Activated CD4-positive, alpha-beta T cell treated with anti-CD3 and anti-CD28 coated beads, Interleukin-2, amount 10 ng/mL, durations not matched to agents 7 days and 5 days (primary cell): ENCODE data around the gene SERPINF2. TPM values are rescaled to one million over a fixed set of nuclear protein-coding genes. Genes with fewer than 3 reads are reported as not detected.

ENCODE experiments used
- CTCF ChIA-PET: fragments of 350-600 bp; sonication (Branson Sonifier 250); formaldehyde crosslinking; loops from one replicate; lab custom pipeline; 2021; ENCODE audit warnings: antibody characterized with exemption; lab: Charles Lee
- POLR2A ChIA-PET: fragments of 350-600 bp; sonication (Branson Sonifier 250); formaldehyde crosslinking; loops from one replicate; lab custom pipeline; 2021; ENCODE audit warnings: antibody characterized with exemption; lab: Charles Lee
- DNase-seq: peaks from one replicate; pipeline ENCODE4 v3.0.0-alpha.2; 2020
- H3K27ac Mint-ChIP-seq: one replicate; pipeline ENCODE4 v1.8.0; 2021; ENCODE audit warnings: mild to moderate bottlenecking, moderate library complexity, mixed read lengths
- H3K27me3 Mint-ChIP-seq: one replicate; pipeline ENCODE4 v1.8.0; 2021; ENCODE audit warnings: mixed read lengths
- H3K36me3 Mint-ChIP-seq: one replicate; pipeline ENCODE4 v1.8.0; 2021; ENCODE audit warnings: low read depth, mixed read lengths
- H3K4me1 Mint-ChIP-seq: one replicate; pipeline ENCODE4 v1.8.0; 2021; ENCODE audit warnings: mixed read lengths
- H3K4me3 Mint-ChIP-seq: one replicate; pipeline ENCODE4 v1.8.0; 2021; ENCODE audit warnings: mild to moderate bottlenecking, moderate library complexity, mixed read lengths
- H3K9me3 Mint-ChIP-seq: one replicate; pipeline ENCODE4 v1.8.0; 2021; ENCODE audit warnings: mixed read lengths
- total RNA-seq, 2 experiments: library from RNA; stranded (reverse); gene quantifications; one replicate each; pipeline ENCODE4 v1.2.3, GENCODE V29; 2021

SERPINF2 gene
- total RNA-seq, 2 experiments from 2014 or later, result 0.79 to 1.3 TPM

GRCh38 chr17:1776328-1776727 is 33.7 kb downstream of the SERPINF2 start:
- ChIA-PET CTCF (no interaction called here), POLR2A (no interaction called here)
- peak overlapping the region; percentile 57 for H3K27ac Mint-ChIP-seq
- H3K27me3 Mint-ChIP-seq, result no peaks in the 10 kb centered on the region
- no peak for DNase-seq
- no peak overlapping the region for H3K4me3 Mint-ChIP-seq
- no peaks in the 10 kb centered on the region for H3K9me3 Mint-ChIP-seq
- peaks cover 25% of the 10 kb centered on the region for H3K36me3 Mint-ChIP-seq
- peaks cover 9% of the 10 kb centered on the region for H3K4me1 Mint-ChIP-seq

DNA sequence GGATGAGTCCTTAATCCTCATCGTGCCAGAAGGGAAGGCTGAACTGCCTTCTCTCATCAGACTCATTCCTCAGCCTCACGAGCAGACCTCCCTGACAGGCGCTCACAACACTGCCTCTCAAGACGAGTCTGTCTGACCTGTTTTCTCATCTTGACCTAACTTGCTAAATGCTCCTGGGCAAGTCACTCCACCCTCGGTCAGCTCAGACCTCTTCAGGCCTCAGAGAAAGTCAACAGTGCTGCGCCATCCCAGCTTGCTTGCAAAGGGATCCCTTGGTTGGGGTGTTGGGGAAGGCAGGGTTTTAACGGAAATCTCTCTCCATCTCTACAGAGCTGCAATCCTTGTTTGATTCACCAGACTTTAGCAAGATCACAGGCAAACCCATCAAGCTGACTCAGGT is 34.2 kb downstream of the SERPINF2 start:
- POLR2A ChIA-PET, result no interaction called here

GRCh38 chr17:1779571-1780131 is 37.0 kb downstream of the SERPINF2 start:
- H3K4me3 Mint-ChIP-seq, result no peak overlapping the region
- ChIA-PET CTCF (interaction anchor here (0.5 kb wide), 1 partner anchor 1093 kb away, joined by 3 read pairs; no protein-coding TSS in a partner anchor), POLR2A (no interaction called here)
- H3K27ac Mint-ChIP-seq, result no peak overlapping the region
- peaks cover 25% of the 10 kb centered on the region for H3K4me1 Mint-ChIP-seq
- DNase-seq, result no peak
- peaks cover 51% of the 10 kb centered on the region for H3K36me3 Mint-ChIP-seq
- no peaks in the 10 kb centered on the region for H3K9me3 Mint-ChIP-seq
- H3K27me3 Mint-ChIP-seq, result no peaks in the 10 kb centered on the region

More for the DNA sequence above, 34.2 kb downstream of the SERPINF2 start:
- Mint-ChIP-seq H3K27me3 (no peaks in the 10 kb centered on the region), H3K4me3 (no peak overlapping the region), H3K27ac (peak overlapping the region; percentile 57), H3K36me3 (peaks cover 29% of the 10 kb centered on the region), H3K4me1 (peaks cover 6% of the 10 kb centered on the region), H3K9me3 (no peaks in the 10 kb centered on the region)
- DNase-seq, result no peak
- CTCF ChIA-PET, result interaction anchor here (0.6 to 1.0 kb wide), 3 partner anchors 54 to 240 kb away, joined by 3 to 4 read pairs (median 3); no protein-coding TSS in a partner anchor

GRCh38 chr17:1782171-1782567 is 39.5 kb downstream of the SERPINF2 start:
- ChIA-PET POLR2A (no interaction called here), CTCF (interaction anchor here (1.4 kb wide), 2 partner anchors 9 to 12 kb away, joined by 4 read pairs; no protein-coding TSS in a partner anchor)
- Mint-ChIP-seq H3K9me3 (no peaks in the 10 kb centered on the region), H3K4me1 (peaks cover 25% of the 10 kb centered on the region), H3K36me3 (peaks cover 54% of the 10 kb centered on the region), H3K27ac (peak overlapping the region; percentile 76), H3K27me3 (no peaks in the 10 kb centered on the region), H3K4me3 (no peak overlapping the region)
- no peak for DNase-seq

- POLR2A ChIA-PET, result no interaction called here
- H3K9me3 Mint-ChIP-seq, result no peaks in the 10 kb centered on the region
- H3K36me3 Mint-ChIP-seq, result peaks cover 52% of the 10 kb centered on the region
- H3K27ac Mint-ChIP-seq, result peak overlapping the region; percentile 61
- peaks cover 25% of the 10 kb centered on the region for H3K4me1 Mint-ChIP-seq
- CTCF ChIA-PET, result interaction anchor here (1.4 to 2.3 kb wide), 4 partner anchors 11 to 120 kb away, joined by 4 to 8 read pairs (median 6); no protein-coding TSS in a partner anchor
- H3K4me3 Mint-ChIP-seq, result no peak overlapping the region
- H3K27me3 Mint-ChIP-seq, result no peaks in the 10 kb centered on the region
- DNase-seq, result no peak
Measured at GRCh38 chr17:1783271-1783670, 40.6 kb downstream of the SERPINF2 start.

- Mint-ChIP-seq H3K36me3 (peaks cover 55% of the 10 kb centered on the region), H3K27ac (peak overlapping the region; percentile 61), H3K4me1 (peaks cover 25% of the 10 kb centered on the region), H3K9me3 (no peaks in the 10 kb centered on the region), H3K4me3 (no peak overlapping the region), H3K27me3 (no peaks in the 10 kb centered on the region)
- ChIA-PET CTCF (interaction anchor here (0.6 to 2.3 kb wide), 5 partner anchors 12 to 121 kb away, joined by 4 to 8 read pairs (median 5); no protein-coding TSS in a partner anchor), POLR2A (no interaction called here)
- peak; percentile 20 for DNase-seq
Measured at GRCh38 chr17:1783834-1784611, 41.4 kb downstream of the SERPINF2 start.

GRCh38 chr17:1785930-1786329 is 43.3 kb downstream of the SERPINF2 start:
- CTCF ChIA-PET, result interaction anchor here (0.6 kb wide), 2 partner anchors 101 to 932 kb away, joined by 3 to 4 read pairs; partner anchors contain the start of gene PRPF8
- Mint-ChIP-seq H3K9me3 (no peaks in the 10 kb centered on the region), H3K27me3 (no peaks in the 10 kb centered on the region), H3K4me1 (peaks cover 23% of the 10 kb centered on the region), H3K27ac (peak overlapping the region; percentile 10), H3K36me3 (peaks cover 47% of the 10 kb centered on the region), H3K4me3 (no peak overlapping the region)
- DNase-seq, result no peak
- POLR2A ChIA-PET, result no interaction called here

GRCh38 chr17:1786708-1787107 is 44.0 kb downstream of the SERPINF2 start:
- ChIA-PET CTCF (interaction anchor here (0.8 kb wide), 1 partner anchor 496 kb away, joined by 6 read pairs; no protein-coding TSS in a partner anchor), POLR2A (no interaction called here)
- H3K4me1 Mint-ChIP-seq, result peaks cover 25% of the 10 kb centered on the region
- H3K36me3 Mint-ChIP-seq, result peaks cover 44% of the 10 kb centered on the region
- no peak overlapping the region for H3K4me3 Mint-ChIP-seq
- H3K27me3 Mint-ChIP-seq, result no peaks in the 10 kb centered on the region
- no peaks in the 10 kb centered on the region for H3K9me3 Mint-ChIP-seq
- DNase-seq, result no peak
- no peak overlapping the region for H3K27ac Mint-ChIP-seq

DNA sequence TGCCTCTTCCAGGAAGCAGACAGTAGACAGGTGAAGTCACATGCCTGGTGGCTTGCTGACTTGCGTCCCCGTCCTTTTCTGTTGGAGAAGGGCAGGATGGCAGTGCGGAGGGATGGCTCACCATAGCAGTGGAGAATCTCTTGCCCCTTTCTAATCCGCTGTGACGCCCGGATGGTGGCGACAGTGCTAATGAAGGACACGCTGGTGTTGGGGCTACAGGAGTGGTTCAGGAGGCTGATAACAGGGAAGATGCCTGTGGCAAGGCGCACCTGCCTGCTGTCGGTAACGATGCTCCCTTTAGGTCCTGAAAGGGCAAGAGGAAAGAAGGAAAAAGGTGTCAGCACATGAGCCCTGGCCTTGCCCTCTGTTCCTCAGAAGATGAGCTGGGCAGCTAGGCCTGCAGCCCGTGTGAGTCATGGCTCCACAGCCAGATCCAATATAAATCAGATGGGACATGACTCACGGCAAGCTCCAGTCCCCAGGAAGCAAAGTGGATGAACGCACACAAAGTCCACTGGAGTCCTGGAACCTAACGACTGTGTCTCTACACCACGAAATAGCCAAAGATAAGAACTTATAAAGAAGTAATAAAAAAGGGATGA is 44.7 kb downstream of the SERPINF2 start:
- ChIA-PET POLR2A (no interaction called here), CTCF (interaction anchor here (0.8 kb wide), 1 partner anchor 495 kb away, joined by 6 read pairs; no protein-coding TSS in a partner anchor)
- Mint-ChIP-seq H3K36me3 (peaks cover 37% of the 10 kb centered on the region), H3K4me3 (no peak overlapping the region), H3K27ac (no peak overlapping the region), H3K9me3 (no peaks in the 10 kb centered on the region), H3K27me3 (no peaks in the 10 kb centered on the region), H3K4me1 (peaks cover 21% of the 10 kb centered on the region)
- no peak for DNase-seq

DNA sequence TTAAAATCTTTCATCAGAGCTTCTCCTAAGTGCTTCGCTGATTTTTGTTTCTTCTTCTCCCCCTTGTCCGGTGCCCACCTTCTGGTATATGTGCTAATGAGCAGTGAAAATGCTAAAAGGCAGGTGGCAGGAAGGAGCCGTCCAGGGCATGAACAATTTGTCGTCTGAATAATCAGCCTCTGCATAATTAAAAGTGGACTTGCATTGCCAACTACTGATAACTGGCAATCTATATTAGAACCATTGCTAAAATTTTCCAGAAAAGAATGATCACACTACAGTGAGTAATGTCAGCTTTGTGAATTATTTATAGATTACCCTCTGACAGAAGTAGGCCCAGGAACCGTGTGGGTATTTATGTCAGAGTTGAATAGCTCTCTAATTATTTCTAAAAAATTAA is 47.3 kb downstream of the SERPINF2 start:
- H3K9me3 Mint-ChIP-seq, result no peaks in the 10 kb centered on the region
- CTCF ChIA-PET, result no interaction called here
- H3K4me3 Mint-ChIP-seq, result no peak overlapping the region
- DNase-seq, result no peak
- H3K4me1 Mint-ChIP-seq, result peaks cover 3% of the 10 kb centered on the region
- no peak overlapping the region for H3K27ac Mint-ChIP-seq
- POLR2A ChIA-PET, result no interaction called here
- no peaks in the 10 kb centered on the region for H3K27me3 Mint-ChIP-seq
- H3K36me3 Mint-ChIP-seq, result peaks cover 20% of the 10 kb centered on the region

DNA sequence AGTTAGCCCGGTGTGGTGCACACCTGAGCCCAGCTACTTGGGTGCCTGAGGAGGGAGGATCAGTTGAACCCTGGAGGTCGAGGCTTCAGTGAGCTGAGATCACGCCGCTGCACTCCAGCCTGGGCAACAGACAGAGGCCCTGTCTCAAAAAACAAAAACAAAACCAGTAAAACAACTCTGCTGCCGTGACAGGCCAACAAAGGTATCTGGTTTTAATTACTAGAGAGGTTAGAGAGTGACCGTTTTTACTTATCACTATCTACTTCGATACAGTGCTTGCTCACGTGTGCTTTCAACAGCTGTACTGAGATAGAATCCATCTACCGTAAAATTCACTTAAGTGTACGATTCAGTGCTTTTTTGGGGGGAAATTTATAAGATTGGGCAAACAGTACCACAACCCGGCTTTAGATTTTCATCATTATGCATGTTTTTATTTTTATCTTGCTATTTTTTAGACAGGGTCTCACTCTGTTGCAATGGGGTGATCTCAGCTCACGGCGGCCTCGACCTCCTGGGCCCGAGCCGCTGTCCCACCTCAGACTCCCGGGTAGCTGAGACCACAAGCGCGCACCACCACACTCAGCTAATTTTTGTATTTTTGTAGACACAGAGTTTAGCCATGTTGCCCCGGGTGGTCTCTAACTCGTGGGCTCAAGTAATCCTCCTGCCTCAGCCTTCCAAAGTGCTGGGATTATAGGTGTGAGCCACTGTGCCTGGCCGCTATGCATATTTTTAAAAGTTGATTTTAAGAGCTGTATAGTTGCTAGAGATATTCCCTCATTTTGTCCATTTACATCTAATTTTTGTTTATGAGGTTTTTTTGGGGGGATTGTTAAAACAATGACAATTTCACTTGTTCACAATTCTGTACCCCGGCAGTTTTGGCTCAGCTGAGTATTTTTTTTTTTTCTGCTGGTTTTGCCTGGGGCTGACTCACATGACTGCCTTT is 50.1 kb downstream of the SERPINF2 start:
- H3K27ac Mint-ChIP-seq, result peak overlapping the region; percentile 19
- peaks cover 22% of the 10 kb centered on the region for H3K36me3 Mint-ChIP-seq
- POLR2A ChIA-PET, result no interaction called here
- H3K4me1 Mint-ChIP-seq, result peaks cover 9% of the 10 kb centered on the region
- no peak for DNase-seq
- CTCF ChIA-PET, result interaction anchor here (0.6 to 1.0 kb wide), 2 partner anchors 21 to 664 kb away, joined by 3 to 4 read pairs; no protein-coding TSS in a partner anchor
- no peak overlapping the region for H3K4me3 Mint-ChIP-seq
- no peaks in the 10 kb centered on the region for H3K27me3 Mint-ChIP-seq
- H3K9me3 Mint-ChIP-seq, result no peaks in the 10 kb centered on the region

DNA sequence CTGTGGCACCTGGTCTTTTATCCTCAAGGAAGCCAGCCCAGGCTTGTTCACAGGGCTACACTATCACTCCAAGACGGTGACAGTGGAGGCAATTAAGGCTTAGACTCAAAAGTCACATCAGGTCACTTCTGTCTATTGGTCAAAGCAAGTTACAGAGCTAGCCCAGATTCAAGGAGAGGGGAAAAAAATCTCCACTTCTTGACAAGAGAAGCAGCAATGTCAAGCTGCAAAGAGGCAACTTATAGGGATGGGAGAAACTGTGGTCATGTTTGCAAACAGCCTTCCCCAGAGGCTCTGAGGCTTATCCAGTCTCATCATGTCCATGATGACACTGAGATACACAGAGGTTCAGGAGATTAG is 50.8 kb downstream of the SERPINF2 start:
- Mint-ChIP-seq H3K9me3 (no peaks in the 10 kb centered on the region), H3K4me1 (peaks cover 9% of the 10 kb centered on the region), H3K36me3 (peaks cover 22% of the 10 kb centered on the region), H3K4me3 (no peak overlapping the region), H3K27me3 (no peaks in the 10 kb centered on the region), H3K27ac (no peak overlapping the region)
- ChIA-PET CTCF (interaction anchor here (0.6 kb wide), 1 partner anchor 8 kb away, joined by 4 read pairs; no protein-coding TSS in a partner anchor), POLR2A (no interaction called here)
- no peak for DNase-seq
